Loucy (cell line): ENCODE data around the gene PIP5K1A.

ENCODE experiments used
- CTCF ChIP-seq: fragments of 200-600 bp; sonication (generic); conservative IDR thresholded peaks from 2 replicates; pipeline ENCODE4 v1.5.1; 2014; ENCODE audit warnings: mild to moderate bottlenecking, antibody characterized with exemption, low read length
- EZH2phosphoT487 ChIP-seq: fragments of 200-600 bp; IDR thresholded peaks from 2 replicates; pipeline ENCODE4 v1.6.1; 2018; ENCODE audit warnings: antibody characterized with exemption, mild to moderate bottlenecking, moderate library complexity, borderline replicate concordance

- TF ChIP-seq CTCF, result no peak
- TF ChIP-seq EZH2phosphoT487, result no peak
Observed at GRCh38 chr1:151290709-151291303, 92.5 kb downstream of the PIP5K1A start.
